Sigmoid colon (tissue), 7 donors: ENCODE measurements around the gene ELMO1. TPM values are rescaled to one million over a fixed set of nuclear protein-coding genes. Genes with fewer than 3 reads are reported as not detected.

ENCODE experiments used
- DNase-seq: peaks from one replicate; pipeline ENCODE4 v3.0.0-alpha.2; 2019
- H3K27ac ChIP-seq, 4 donors: fragments of 200-600 bp; sonication (generic); one replicate each; pipeline ENCODE4 v1.5.1; 2016 to 2019; ENCODE audit warnings: mild to moderate bottlenecking in 1 of 4
- H3K27me3 ChIP-seq, 3 donors: fragments of 200-600 bp; sonication (generic); one replicate each; pipeline ENCODE4 v1.5.1; 2019; ENCODE audit warnings: mild to moderate bottlenecking in 1 of 3
- H3K36me3 ChIP-seq, 4 donors: fragments of 200-600 bp; sonication (generic); one replicate each; pipeline ENCODE4 v1.5.1; 2016 to 2019
- H3K4me1 ChIP-seq, 4 donors: fragments of 200-600 bp; sonication (generic); one replicate each; pipeline ENCODE4 v1.5.1; 2017 to 2019
- H3K4me3 ChIP-seq, 4 donors: fragments of 200-600 bp; sonication (generic); one replicate each; pipeline ENCODE4 v1.5.1; 2017 to 2019; ENCODE audit warnings: mild to moderate bottlenecking in 2 of 4, moderate library complexity in 1 of 4
- H3K9me3 ChIP-seq, 4 donors: fragments of 200-600 bp in 3 of 4; sonication (generic) in 3 of 4; one replicate each; pipeline versions ENCODE4 v1.5.1 to v1.6.1; 2013 to 2019
- CTCF ChIP-seq, 4 experiments: fragments of 450-650 bp in 3 of 4; fragments of 200-600 bp in 1 of 4; IDR thresholded peaks; one replicate each; pipeline ENCODE4 v1.5.1; 2016 to 2019; ENCODE audit warnings: antibody characterized with exemption in 4 of 4, mild to moderate bottlenecking in 3 of 4, moderate library complexity in 2 of 4
- EP300 ChIP-seq, 4 donors: sonication (generic); formaldehyde crosslinking; IDR thresholded peaks; one replicate each; pipeline ENCODE4 v1.6.1; 2017; ENCODE audit warnings: antibody characterized with exemption in 4 of 4
- POLR2A ChIP-seq, 2 donors: fragments of 450-650 bp; IDR thresholded peaks; one replicate each; pipeline ENCODE4 v1.6.1; 2016; ENCODE audit warnings: antibody characterized with exemption in 2 of 2, mild to moderate bottlenecking in 2 of 2, moderate library complexity in 2 of 2
- POLR2AphosphoS5 ChIP-seq, 4 donors: sonication (generic); formaldehyde crosslinking; IDR thresholded peaks; one replicate each; pipeline ENCODE4 v1.6.1; 2017; ENCODE audit warnings: antibody characterized with exemption in 4 of 4
- WGBS, 2 donors: extraction: QIAGEN DNeasy Blood & Tissue Kit; methylation state at CpG; one replicate each; pipeline ENCODE4 v1.1.7; 2013; 5-methylcytosine and 5-hydroxymethylcytosine counted together
- intact Hi-C: fragments of 100-400 bp; cut with DNase I; formaldehyde crosslinking; loops from one replicate; pipeline ENCODE4 v1.15.1; 2023
- polyA plus RNA-seq, 3 donors: library from polyadenylated mRNA; stranded (reverse); fragments of 200-250 nt; gene quantifications; one replicate each; pipeline ENCODE4 v1.2.3, GENCODE V29; 2013
- total RNA-seq, 4 donors: library from RNA; depleted of rRNA; stranded (reverse); fragments of >200 nt; gene quantifications; one replicate each; pipeline ENCODE4 v1.1.0, GENCODE V29; 2016
- donor health status: healthy with polysubstance abuse.
- donor health status: Bipolar disorder and iron deficiency.
- donor health status: healthy.

Gene ELMO1
- total and polyA plus RNA-seq, 7 donors: 2.3 to 63.1 (median 33.9) TPM

GRCh38 chr7:37428681-37429434 lies 19.8 kb downstream of the ELMO1 start:
- TF ChIP-seq POLR2A (IDR thresholded peaks at IDR 0.05) (no peak), EP300 (IDR thresholded peaks at IDR 0.05) (no peak), CTCF (IDR thresholded peaks at IDR 0.05) (no peak), POLR2AphosphoS5 (IDR thresholded peaks at IDR 0.05) (no peak)
- Histone ChIP-seq H3K4me1 (no peaks in the 10 kb centered on the region), H3K4me3 (no peak overlapping the region), H3K27me3 (no peaks in the 10 kb centered on the region), H3K27ac (no peak overlapping the region), H3K36me3 (no peaks in the 10 kb centered on the region), H3K9me3 (no peaks in the 10 kb centered on the region)
- no peak for DNase-seq
- WGBS, 2 donors: 87 to 89% methylated on average over 6 of the region's 6 CpGs
- intact Hi-C loops: no loop called here

GRCh38 chr7:37427276-37427940 lies 21.3 kb downstream of the ELMO1 start:
- H3K27ac ChIP-seq: no peak overlapping the region
- no peaks in the 10 kb centered on the region for H3K4me1 ChIP-seq
- 82 to 88% methylated on average over 2 of the region's 2 CpGs for WGBS, 2 donors
- H3K9me3 ChIP-seq: no peaks in the 10 kb centered on the region
- no peak for DNase-seq
- H3K36me3 ChIP-seq: no peaks in the 10 kb centered on the region
- H3K27me3 ChIP-seq: no peaks in the 10 kb centered on the region
- TF ChIP-seq EP300 (IDR thresholded peaks at IDR 0.05): no peak
- TF ChIP-seq CTCF (IDR thresholded peaks at IDR 0.05): no peak
- no peak for TF ChIP-seq POLR2A (IDR thresholded peaks at IDR 0.05)
- TF ChIP-seq POLR2AphosphoS5 (IDR thresholded peaks at IDR 0.05): no peak
- intact Hi-C loops: no loop called here
- H3K4me3 ChIP-seq: no peak overlapping the region

- Histone ChIP-seq H3K36me3 (no peaks in the 10 kb centered on the region), H3K27me3 (no peaks in the 10 kb centered on the region), H3K9me3 (no peaks in the 10 kb centered on the region), H3K4me3 (no peak overlapping the region), H3K27ac (no peak overlapping the region), H3K4me1 (peaks cover 0 to 7% (median 1%) of the 10 kb centered on the region in 4 donors)
- TF ChIP-seq EP300 (IDR thresholded peaks at IDR 0.05) (no peak), POLR2A (IDR thresholded peaks at IDR 0.05) (no peak), POLR2AphosphoS5 (IDR thresholded peaks at IDR 0.05) (no peak), CTCF (IDR thresholded peaks at IDR 0.05) (no peak)
- intact Hi-C loops: no loop called here
- WGBS, 2 donors: 60 to 68% methylated on average over 5 of the region's 5 CpGs
- DNase-seq: no peak
Measured at GRCh38 chr7:37425498-37425897, 23.2 kb downstream of the ELMO1 start.

GRCh38 chr7:37424995-37425394 lies 23.7 kb downstream of the ELMO1 start:
- no peaks in the 10 kb centered on the region for H3K36me3 ChIP-seq
- intact Hi-C loops: no loop called here
- TF ChIP-seq POLR2A (IDR thresholded peaks at IDR 0.05) (no peak), CTCF (IDR thresholded peaks at IDR 0.05) (no peak), POLR2AphosphoS5 (IDR thresholded peaks at IDR 0.05) (no peak), EP300 (IDR thresholded peaks at IDR 0.05) (no peak)
- no peaks in the 10 kb centered on the region for H3K9me3 ChIP-seq
- peaks cover 0 to 8% (median 1%) of the 10 kb centered on the region in 4 donors for H3K4me1 ChIP-seq
- H3K4me3 ChIP-seq: no peak overlapping the region
- no peak for DNase-seq
- H3K27ac ChIP-seq: no peak overlapping the region
- whole genome bisulfite sequencing, 2 donors: 64 to 83% methylated on average over 2 of the region's 2 CpGs
- no peaks in the 10 kb centered on the region for H3K27me3 ChIP-seq
